Activated CD4-positive, alpha-beta T cell treated with anti-CD3 and anti-CD28 coated beads, Interleukin-2, amount 50 U/mL, for 48 hours (primary cell): ENCODE measurements around the gene PILRB.
"Not testable (repeated sequence)": the region's sequence is repeated elsewhere in the genome, so short reads cannot be mapped to it uniquely, and the experiment has no call there.

Experiments used
- DNase-seq, 2 experiments: peaks; one replicate each; pipeline ENCODE4 v3.0.0-alpha.2; 2020

The PILRB gene

DNA sequence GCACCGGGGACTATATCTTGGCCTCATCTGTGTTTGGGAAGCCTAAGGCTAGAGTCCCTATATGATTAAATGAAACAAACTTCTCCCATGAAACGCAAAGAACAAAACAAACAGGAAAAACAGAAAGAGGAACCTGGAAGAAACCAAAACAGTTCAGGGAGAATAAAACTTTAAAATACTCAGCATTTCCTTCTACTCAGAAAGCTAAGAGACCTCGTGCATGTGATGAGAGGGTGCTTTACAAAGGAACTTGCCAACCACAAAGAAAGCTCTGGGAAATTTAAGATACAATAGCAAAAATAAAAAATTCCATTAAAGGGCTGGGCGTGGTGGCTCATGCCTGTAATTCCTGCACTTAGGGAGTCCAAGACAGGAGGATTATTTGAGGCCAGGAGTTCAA lies 22.3 kb downstream of the PILRB start:
- no peak for DNase-seq

DNA sequence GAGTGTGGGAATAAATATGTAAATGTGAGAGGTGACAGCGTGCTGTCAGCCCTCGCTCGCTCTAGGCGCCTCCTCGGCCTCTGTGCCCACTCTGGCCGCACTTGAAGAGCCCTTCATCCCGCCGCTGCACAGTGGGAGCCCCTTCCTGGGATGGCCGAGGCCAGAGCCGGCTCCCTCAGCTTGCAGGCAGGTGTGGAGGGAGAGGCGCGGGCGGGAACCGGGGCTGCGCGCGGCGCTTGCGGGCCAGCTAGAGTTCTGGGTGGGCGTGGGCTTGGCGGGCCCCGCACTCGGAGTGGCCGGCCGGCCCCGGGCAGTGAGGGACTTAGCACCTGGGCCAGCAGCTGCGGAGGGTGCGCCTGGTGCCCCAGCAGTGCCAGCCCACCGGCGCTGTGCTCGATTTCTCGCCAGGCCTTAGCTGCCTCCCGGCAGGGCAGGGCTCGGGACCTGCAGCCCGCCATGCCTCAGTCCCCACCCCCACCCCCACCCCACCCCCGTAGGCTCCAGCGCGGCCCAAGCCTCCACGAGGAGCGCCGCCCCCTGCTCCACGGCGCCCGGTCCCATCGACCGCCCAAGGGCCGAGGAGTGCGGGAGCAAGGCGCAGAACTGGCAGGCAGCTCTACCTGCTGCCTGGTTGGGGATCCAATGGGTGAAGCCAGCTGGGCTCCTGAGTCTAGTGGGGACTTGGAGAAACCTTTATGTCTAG lies 23.8 kb downstream of the PILRB start:
- DNase-seq: not testable (repeated sequence)

DNA sequence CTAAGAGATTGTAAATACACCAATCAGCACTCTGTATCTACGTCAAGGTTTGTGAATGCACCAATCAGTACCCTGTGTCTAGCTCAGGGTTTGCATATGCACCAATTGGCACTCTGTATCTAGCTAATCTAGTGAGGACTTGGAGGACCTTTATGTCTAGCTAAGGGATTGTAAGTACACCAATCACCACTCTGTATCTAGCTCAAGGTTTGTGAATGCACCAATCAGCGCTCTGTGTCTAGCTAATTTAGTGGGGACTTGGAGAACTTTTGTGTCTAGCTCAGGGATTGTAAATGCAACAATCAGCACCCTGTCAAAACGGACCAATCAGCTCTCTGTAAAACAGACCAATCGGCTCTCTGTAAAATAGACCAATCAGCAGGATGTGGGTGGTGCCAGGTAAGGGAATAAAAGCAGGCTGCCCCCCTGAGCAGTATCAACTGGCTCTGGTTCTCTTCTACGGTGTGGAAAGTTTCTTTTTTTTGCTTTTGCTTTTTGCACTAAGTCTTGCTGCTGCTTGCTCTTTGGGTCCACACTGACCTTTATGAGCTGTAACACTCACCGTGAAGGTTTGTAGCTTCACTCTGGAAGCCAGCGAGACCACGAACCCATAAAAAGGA lies 24.4 kb downstream of the PILRB start:
- DNase-seq: not testable (repeated sequence)

DNA sequence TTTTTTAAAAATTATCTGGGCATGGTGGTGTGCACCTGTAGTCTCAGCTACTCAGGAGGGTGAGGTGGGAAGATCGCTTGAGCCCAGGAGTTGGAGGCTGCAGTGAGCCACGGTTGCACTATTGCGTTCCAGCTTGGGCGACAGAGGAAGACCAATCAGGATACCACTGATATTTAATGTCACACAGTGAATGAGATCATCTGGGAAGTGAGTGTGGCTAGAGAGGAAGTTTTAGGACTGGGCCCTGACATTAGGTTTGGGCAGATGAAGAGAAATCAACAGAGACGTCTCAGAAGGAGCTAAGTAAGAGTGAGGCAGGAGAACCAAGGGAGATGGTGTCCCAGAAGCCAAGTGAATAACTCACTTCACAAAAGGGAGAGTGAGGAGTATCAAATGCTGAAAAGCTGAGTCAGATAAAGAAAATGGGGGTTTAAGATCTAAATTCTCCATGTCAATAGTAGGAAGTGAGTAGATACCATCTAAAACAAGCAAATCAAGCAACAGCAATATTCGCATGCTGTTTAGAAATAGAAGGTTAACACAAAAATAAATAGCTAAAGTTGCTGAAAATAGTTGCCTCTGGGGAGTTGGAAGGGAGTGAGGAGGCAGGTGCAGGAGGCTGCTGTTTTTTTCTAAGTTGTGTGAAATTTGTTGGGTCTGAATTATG lies 26.8 kb downstream of the PILRB start:
- no peak for DNase-seq

DNA sequence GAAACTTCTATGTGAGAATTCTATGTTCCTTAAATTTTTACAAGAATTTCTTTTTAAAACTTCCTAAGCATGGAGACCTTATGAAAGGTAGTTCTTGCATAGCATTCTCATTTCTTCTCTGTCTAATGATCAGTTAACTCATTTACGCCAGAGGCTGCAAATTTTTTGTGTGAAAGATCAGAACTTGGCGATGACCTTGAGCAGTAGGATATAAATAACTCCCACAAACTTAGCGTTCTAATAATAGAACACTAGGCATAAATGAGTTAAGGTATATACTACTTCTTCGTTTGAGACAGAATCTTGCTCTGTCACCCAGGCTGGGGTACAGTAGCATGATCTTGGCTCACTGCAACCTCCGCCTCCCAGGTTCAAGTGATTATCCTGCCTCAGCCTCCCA lies 29.0 kb downstream of the PILRB start:
- no peak for DNase-seq

DNA sequence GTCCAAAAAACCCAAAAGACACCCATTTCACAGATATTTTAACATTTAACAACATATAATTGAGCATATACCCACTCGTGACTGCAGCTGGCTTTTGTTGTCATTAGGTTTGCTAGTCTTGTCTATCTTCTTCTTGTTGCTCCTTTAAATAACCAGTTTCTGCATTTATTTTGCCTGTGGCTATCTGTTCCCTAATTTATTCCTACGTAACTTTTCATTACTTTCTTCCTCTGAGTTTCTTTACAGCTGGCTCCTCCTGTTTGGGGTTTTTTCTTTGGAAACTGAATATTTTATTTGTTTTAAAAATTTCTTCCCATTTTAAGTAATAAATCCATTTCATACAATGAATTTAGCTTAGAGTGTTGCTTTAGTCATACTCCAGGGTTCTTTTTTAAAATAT lies 29.8 kb downstream of the PILRB start:
- DNase-seq: no peak

DNA sequence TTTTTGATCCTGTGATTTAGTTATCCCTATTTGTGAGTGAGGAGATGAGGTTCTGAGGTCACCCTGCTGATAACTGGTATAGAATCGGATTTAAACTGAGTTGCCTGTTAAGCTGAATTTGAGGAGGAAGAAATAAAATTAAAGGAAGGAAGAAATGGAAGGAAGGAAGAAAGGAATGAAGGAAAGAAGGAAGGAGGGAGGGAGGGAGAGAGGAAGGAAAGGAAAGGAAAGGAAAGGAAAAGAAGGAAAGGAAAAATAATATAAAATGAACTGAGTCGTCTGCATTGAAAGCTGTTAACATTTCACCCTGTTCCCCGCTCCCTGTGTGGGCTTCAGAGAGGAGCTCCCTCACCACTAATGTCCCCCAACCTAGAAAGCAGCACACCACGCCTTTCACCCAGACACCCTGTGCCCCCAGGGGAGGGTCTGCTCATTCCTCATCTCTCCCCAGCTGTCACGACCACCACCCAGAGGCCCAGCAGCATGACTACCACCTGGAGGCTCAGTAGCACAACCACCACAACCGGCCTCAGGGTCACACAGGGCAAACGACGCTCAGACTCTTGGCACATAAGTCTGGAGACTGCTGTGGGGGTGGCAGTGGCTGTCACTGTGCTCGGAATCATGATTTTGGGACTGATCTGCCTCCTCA lies 31.6 kb downstream of the PILRB start:
- no peak for DNase-seq

DNA sequence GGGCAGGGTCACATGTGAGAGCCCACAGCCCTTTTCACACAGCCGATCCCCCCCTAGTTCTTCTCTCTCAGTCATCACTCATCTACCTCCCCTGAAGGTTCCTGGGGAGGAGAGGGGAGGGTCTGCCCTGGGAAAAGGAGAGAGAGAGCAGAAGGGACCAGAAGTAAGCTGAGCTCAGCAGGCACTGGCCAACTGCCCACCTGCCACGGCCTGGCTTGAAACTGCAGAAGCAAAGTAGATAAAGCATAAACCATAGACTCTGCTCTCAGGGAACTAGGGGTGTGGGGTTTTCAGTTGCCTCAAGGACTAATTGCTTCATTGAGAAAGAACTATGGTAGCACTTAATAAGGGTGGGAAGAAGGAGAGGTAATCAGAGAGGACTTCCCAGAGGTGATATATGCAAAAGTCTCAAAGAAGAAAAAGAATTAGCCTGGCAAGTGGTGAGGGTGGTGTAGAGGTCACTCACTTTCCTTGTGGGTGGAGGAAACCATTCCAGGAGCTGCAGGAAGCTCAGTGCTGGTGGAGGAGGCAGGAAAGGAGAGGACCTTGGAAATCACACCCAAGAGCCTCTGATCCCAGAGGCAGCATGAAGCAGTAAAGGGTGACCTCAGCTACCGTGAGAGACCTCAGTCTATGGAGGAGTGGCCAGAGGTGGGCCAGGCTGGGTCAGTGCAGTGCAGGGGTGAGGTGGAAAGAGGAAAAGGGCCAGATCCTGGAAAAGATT lies 32.5 kb downstream of the PILRB start:
- no peak for DNase-seq

DNA sequence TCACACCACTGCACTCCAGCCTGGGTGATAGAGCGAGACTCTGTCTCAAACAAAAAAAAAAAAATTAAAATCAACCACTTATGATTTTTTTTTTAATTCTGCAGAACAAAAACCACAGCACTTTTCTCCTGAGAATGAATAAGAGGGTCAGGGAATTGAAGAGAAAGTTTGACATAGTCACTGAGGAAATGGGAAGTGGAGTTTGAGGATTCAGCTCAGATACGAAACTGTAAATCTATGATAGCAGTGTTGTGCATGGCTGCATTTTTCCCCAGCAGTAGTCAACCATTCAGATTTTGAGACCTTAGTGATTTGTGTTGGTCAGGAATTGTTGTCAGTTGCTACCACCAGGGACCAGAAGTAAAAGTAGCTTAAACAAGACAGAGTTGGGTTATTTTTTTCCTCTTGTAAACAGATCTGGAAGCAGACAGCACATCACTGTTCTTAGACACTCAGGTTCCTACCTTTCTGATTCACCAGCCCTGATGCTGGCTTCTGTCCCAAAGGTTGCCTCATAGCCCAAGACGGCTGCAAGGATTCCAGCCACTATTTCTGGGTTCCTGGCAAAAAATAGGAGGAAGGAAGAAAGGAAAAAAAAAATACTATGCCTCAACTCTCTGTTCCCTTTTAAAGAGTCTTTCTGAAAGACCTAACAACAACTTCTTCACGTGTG lies 35.5 kb downstream of the PILRB start:
- no peak for DNase-seq

DNA sequence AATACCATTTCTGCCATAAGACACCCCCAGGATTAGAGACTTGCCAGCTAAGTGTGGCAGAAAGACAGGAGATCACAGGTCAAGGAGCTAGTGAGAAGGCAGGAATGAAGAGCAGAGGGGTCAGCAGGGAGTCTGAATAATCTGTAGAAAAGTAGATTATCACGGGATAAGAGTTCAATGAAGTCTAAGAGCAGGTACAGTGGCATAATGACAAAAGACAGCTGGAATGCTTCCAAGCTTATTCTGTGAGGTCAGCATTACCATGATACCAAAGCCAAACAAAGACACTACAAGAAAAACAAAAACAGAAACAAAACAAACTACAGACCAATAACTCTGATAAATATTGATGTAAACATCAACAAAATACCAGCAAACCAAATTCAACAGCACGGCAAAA lies 36.2 kb downstream of the PILRB start:
- no peak for DNase-seq

DNA sequence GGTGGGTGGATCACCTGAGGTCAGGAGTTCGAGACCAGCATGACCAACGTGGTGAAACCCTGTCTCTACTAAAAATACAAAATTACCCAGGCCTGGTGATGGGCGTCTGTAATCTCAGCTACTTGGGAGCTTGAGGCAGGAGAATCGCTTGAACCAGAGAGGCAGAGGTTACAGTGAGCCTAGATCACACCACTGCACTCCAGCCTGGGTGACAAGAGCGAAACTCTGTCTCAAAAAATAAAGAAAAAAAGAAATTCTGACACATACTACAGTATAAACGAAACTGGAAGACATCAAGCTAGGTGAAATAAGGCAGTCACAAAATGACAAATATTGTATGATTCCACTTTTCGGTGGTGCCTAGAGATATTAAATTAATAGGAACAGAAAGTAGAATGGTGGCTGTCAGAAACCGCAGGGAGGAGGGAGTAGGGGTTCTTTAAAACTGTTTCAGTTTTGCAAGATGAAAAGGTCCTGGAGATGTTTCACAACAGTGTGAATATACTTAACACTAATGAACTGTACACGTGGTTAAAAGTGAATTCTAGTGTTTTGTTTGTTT lies 38.6 kb downstream of the PILRB start:
- DNase-seq: peak; percentile 49 to 65

DNA sequence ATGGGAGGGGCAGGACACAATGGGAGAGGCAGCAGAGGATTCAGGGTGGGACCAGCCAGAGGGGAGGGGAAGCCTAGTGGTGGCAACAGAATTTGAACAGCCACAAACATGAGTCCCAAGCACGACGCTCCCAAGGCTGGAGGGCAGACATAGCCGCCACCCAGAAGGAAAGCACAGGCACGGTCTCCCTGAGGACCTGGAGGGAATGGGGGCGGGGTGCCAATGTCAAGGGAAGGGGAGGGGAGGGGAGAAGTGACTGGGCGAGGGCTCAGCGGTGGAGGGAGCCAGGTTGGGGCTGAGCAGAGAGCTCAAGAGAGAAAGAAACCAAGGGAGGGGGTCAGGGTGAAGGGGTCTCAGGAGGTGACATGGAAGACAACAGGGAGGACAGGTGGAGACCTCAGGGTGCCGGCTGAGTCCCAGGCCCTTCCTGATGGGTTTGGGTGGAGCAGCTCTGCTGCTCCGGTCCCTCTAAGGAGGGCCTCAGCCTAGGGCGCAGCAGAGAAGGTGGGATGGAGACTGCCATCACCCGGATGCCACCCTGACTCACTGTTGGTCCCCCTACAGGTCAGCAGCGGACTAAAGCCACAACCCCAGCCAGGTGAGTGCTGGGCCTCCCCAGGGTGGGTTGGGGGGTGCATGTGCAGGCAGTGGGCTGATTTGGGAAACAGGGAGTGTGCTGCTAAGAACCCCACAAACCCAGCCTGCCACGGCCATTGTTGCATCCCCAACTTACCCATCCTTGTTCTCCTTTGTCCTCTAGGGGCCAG lies 39.6 kb downstream of the PILRB start:
- no peak for DNase-seq

DNA sequence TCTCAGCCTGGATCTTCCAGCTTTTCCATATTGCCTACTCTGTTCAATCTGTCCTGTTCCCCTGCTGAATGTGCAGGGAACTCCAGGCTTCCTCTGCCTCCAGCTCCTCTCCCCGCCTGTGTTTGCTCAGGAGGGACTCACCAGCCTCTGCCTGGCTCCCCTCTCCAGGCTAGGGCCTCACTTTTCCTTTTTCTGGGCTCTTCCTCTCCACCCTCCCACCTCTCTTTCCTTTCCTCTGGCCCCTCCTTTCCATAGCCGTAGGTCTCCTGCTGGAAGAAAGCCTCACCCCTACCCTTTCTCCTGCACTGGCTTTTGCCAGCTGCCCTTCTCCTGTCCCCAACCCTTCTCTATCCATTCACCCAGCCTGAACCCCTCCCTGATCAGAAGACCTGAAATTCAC lies 40.3 kb downstream of the PILRB start:
- no peak for DNase-seq

DNA sequence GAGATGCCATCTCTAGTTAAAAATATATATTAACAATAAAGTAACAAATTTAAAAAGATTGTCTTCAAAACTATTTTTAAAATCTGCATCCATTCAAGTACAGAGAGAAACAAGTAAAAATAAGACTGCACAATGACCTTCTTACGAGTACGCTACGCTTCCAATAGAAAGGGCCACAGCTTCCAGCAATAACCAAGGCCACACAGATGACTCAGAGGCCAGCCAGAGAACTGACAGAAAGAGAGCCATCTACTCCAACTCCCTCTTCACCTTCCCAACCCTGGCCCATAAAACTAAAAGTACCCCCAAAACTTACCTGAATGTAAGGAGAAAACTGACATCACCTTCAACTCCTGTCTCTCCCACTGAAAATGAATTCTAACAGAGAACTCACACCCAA lies 42.1 kb downstream of the PILRB start:
- no peak for DNase-seq

DNA sequence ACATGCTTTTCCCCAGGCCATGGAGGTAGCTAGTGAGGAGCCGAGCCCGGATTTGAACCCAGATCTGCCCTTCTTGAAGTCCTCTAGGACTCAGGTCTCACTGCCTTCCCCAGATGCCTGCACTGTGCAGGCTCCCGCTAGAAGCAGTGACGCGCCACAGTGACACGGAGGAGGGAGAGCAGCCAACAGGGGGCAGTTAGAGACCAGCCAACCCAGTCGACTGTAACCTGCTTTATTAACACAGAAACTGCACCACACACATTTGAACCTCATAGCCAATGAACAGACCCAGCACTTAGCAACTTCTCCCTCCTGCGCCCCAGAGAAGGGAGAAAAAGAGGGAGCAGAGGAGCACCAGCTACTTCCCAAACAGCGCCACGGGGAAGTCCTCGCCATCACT lies 42.7 kb downstream of the PILRB start:
- DNase-seq: no peak

DNA sequence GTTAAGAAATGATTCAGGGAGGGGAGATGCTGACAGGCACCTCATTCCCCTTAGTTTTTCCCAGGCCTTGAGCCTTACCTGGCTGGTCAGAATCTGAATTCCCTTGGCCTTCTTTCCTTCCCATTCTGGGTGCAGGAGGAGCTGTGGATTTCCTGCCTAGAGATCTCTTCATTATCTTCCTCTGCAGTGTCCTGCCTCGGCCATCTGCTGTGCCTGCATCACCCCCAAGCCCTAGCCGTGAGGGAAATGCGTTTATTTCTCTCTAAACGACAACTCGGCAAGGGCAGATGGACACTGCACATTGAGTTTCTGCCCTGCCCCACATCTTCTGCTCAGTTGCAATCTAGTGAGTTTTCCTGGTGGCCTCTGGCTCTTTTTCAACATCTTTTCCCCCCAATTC lies 43.9 kb downstream of the PILRB start:
- no peak for DNase-seq

DNA sequence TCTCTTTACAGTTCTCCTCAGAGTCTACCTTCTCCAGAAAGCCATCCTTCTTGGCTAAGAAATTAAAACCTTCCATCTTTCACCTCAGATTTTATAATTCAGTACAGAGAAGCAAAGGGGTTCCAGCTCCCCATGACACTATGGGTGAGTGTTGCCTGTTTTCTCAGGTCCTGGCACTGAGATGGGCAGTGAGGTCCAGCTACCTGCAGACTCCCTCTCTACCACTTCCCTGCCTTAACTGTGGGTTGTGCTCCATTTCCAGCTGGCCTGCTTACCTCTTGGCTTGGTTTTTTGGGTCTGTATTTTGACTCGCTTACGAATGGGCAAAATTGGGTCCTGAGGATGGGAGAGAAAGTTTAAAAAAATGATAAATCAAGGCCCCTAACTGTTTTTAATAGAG lies 44.3 kb downstream of the PILRB start:
- DNase-seq: no peak

DNA sequence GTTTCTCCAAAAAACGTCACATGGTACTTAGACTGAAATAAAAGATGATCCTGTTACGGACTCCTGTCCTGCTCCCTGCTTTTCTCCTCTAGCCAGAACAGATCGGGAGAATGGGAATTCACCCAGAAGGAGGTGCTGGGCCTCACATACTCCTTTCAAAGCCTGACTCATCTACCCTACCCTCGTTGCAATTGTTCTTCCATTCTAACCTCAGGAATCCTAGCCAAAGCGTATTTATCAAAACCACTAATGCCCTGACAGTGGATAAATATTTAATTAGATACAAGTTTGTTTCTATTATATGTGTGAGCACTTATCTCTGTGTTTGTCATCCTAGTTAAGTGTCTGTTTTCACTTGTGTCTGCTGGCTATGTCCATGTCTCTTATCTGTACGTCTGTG lies 48.9 kb downstream of the PILRB start:
- no peak for DNase-seq

DNA sequence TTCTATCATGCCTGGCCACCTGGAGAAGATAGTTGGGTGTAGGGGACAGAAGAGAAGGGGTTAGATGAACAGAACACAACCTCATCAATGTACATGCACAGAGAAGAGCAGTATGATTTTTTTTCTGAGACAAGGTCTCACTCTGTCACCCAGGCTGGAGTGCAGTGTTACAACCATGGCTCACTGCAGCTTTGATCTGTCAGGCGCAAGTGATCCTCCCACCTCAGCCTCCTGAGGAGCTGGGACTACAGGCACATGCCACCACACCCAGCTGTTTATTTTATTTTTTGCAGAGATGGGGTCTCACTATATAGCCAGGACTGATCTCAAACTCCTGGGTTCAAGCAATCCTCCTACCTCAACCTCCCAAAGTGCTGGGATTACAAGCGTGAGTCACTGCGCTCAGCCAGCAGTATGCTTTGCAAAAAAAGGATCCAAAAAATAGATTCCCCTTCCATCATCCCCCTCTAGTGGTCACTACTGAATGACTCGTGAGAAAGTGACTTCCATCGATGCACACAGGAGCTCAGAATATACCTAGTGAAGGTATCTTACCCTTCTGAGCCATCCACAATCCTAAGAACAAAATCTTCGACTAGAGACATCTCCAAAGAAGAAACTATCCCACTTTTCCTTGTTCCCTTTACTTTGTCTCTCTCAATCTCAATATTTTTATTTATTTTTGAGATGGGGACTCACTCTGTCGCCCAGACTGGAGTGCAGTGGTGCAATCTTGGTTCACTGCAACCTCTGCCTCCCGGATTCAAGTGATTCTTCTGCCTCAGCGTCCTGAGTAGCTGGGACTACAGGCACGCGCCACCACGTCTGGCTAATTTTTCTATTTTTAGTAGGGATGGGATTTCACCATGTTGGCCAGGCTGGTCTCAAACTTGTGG lies 49.6 kb downstream of the PILRB start:
- DNase-seq: peak; percentile 21 to 38

DNA sequence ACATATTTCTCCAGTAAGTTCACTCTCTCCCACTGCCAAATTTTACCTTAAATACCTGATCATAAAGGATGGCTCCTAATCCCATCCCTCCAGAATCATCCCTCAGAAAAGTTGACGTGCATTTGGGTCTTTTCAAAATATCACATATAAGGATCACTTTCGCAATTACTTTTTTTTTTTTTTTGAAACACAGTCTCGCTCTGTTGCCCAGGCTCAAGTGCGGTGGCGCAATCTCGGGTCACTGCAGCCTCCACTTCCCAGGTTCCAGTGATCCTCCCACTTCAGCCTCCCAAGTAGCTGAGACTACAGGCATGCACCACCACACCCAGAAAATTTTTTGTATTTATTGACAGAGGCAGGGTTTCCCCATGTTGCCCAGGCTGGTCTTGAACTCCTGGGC lies 53.2 kb downstream of the PILRB start:
- DNase-seq: no peak
